GM12878 (cell line): Measurements from ENCODE around the gene SLC35F3.

Source experiments
- EP300 ChIP-seq, 2 experiments: fragments of 150-350 bp in 1 of 2; IDR thresholded peaks; 2 replicates each; pipeline ENCODE4 v1.6.1; 2011 to 2012; ENCODE audit warnings: low read depth in 2 of 2, low read length in 2 of 2, borderline replicate concordance in 1 of 2, improper control_type of control experiment in 1 of 2, inconsistent platforms in 1 of 2; ENCODE audit not compliant: control insufficient read depth in 1 of 2
- EZH2 ChIP-seq: IDR thresholded peaks from 2 replicates; pipeline ENCODE4 v1.6.1; 2012; ENCODE audit warnings: low read depth, mild to moderate bottlenecking, control low read depth, inconsistent platforms, low read length, borderline replicate concordance; ENCODE audit not compliant: control insufficient read depth
- FOXK2 ChIP-seq: fragments of 450-650 bp; IDR thresholded peaks from 2 replicates; pipeline ENCODE4 v1.6.1; 2017; ENCODE audit warnings: mild to moderate bottlenecking, moderate library complexity
- MTA3 ChIP-seq: IDR thresholded peaks from 2 replicates; pipeline ENCODE4 v1.6.1; 2012; ENCODE audit warnings: low read length, inconsistent platforms, borderline replicate concordance
- TF ChIP-seq, protein P1 (sequence below), 3 experiments: IDR thresholded peaks in 2 of 3; conservative IDR thresholded peaks in 1 of 3; 2 replicates each; pipeline ENCODE4 v1.5.1; 2011; ENCODE audit warnings: low read depth in 3 of 3, low read length in 3 of 3, mild to moderate bottlenecking in 3 of 3, control low read depth in 2 of 3, moderate library complexity in 2 of 3, inconsistent platforms in 1 of 3, mixed read lengths in 1 of 3; ENCODE audit not compliant: control insufficient read depth in 2 of 3, insufficient read depth in 1 of 3; ENCODE audit errors: extremely low read depth in 1 of 3

- TF ChIP-seq FOXK2 (no peak), EP300 (IDR thresholded peaks at IDR 0.05; ENCODE audit: borderline replicate concordance in 1 of 2, control insufficient read depth in 1 of 2, low read depth in 2 of 2, low read length in 2 of 2) (no peak), MTA3 (no peak), EZH2 (no peak)
- TF ChIP-seq, protein P1, sequence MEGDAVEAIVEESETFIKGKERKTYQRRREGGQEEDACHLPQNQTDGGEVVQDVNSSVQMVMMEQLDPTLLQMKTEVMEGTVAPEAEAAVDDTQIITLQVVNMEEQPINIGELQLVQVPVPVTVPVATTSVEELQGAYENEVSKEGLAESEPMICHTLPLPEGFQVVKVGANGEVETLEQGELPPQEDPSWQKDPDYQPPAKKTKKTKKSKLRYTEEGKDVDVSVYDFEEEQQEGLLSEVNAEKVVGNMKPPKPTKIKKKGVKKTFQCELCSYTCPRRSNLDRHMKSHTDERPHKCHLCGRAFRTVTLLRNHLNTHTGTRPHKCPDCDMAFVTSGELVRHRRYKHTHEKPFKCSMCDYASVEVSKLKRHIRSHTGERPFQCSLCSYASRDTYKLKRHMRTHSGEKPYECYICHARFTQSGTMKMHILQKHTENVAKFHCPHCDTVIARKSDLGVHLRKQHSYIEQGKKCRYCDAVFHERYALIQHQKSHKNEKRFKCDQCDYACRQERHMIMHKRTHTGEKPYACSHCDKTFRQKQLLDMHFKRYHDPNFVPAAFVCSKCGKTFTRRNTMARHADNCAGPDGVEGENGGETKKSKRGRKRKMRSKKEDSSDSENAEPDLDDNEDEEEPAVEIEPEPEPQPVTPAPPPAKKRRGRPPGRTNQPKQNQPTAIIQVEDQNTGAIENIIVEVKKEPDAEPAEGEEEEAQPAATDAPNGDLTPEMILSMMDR (IDR thresholded peaks at IDR 0.05 in 2 of 3, conservative IDR thresholded peaks at IDR 0.05 in 1 of 3; ENCODE audit: control insufficient read depth in 2 of 3, extremely low read depth in 1 of 3, insufficient read depth in 1 of 3, low read depth in 3 of 3, low read length in 3 of 3) = peak; percentile 68 to 72 (median 68)
Observed at GRCh38 chr1:234212764-234213657, 308.5 kb downstream of the SLC35F3 start.
